Activated CD4-positive, alpha-beta T cell treated with anti-CD3 and anti-CD28 coated beads, Interleukin-2, amount 50 U/mL, for 1 hour (primary cell): ENCODE results near the gene HSD17B2.
"Not testable (repeated sequence)": the region's sequence is repeated elsewhere in the genome, so short reads cannot be mapped to it uniquely, and the experiment has no call there.

Experiments used
- DNase-seq: peaks from one replicate; pipeline ENCODE4 v3.0.0-alpha.2; 2020

Gene HSD17B2

GRCh38 chr16:82034981-82035612, at the start of gene HSD17B2:
Gene HSD17B2 (plus strand): TSS chr16:82035253. CDS start chr16:82035425, 172 bp downstream.
- DNase-seq, result no peak

- no peak for DNase-seq
Observed at GRCh38 chr16:81987121-81987520, 47.9 kb upstream of the HSD17B2 start.

- no peak for DNase-seq
Observed at GRCh38 chr16:81987706-81988105, 47.3 kb upstream of the HSD17B2 start.

- DNase-seq, result no peak
Observed at GRCh38 chr16:81992859-81993258, 42.2 kb upstream of the HSD17B2 start.

GRCh38 chr16:81994485-81994884, 40.6 kb upstream of the HSD17B2 start:
- no peak for DNase-seq

GRCh38 chr16:81995651-81996050, 39.4 kb upstream of the HSD17B2 start:
- no peak for DNase-seq

GRCh38 chr16:81996664-81997509, 38.2 kb upstream of the HSD17B2 start:
- DNase-seq, result no peak

- no peak for DNase-seq
Observed at GRCh38 chr16:81997738-81998137, 37.3 kb upstream of the HSD17B2 start.

- no peak for DNase-seq
Observed at GRCh38 chr16:82002831-82003230, 32.2 kb upstream of the HSD17B2 start.

- no peak for DNase-seq
Observed at GRCh38 chr16:82004601-82005000, 30.5 kb upstream of the HSD17B2 start.

GRCh38 chr16:82005027-82005830, 29.8 kb upstream of the HSD17B2 start:
- DNase-seq, result no peak

GRCh38 chr16:82006036-82006435, 29.0 kb upstream of the HSD17B2 start:
- DNase-seq, result no peak

GRCh38 chr16:82007189-82007588, 27.9 kb upstream of the HSD17B2 start:
- DNase-seq, result no peak

GRCh38 chr16:82008957-82009592, 26.0 kb upstream of the HSD17B2 start:
- DNase-seq, result no peak

GRCh38 chr16:82009789-82010188, 25.3 kb upstream of the HSD17B2 start:
- DNase-seq, result not testable (repeated sequence)

GRCh38 chr16:82010649-82011048, 24.4 kb upstream of the HSD17B2 start:
- DNase-seq, result no peak

- DNase-seq, result peak; percentile 50
Observed at GRCh38 chr16:82011199-82011641, 23.8 kb upstream of the HSD17B2 start, which contains the start of gene SDR42E1. Gene SDR42E1 (minus strand): TSS chr16:82011470. CDS start chr16:82000858, 10,612 bp downstream.

GRCh38 chr16:82013139-82013538, 21.9 kb upstream of the HSD17B2 start:
- DNase-seq, result no peak

GRCh38 chr16:82016263-82016662, 18.8 kb upstream of the HSD17B2 start:
- DNase-seq, result no peak

GRCh38 chr16:82016964-82017363, 18.1 kb upstream of the HSD17B2 start:
- no peak for DNase-seq

- no peak for DNase-seq
Observed at GRCh38 chr16:82017911-82018568, 17.0 kb upstream of the HSD17B2 start.

- DNase-seq, result no peak
Observed at GRCh38 chr16:82019535-82019934, 15.5 kb upstream of the HSD17B2 start.
